ENCODE results near the gene PPM1H.

DNA sequence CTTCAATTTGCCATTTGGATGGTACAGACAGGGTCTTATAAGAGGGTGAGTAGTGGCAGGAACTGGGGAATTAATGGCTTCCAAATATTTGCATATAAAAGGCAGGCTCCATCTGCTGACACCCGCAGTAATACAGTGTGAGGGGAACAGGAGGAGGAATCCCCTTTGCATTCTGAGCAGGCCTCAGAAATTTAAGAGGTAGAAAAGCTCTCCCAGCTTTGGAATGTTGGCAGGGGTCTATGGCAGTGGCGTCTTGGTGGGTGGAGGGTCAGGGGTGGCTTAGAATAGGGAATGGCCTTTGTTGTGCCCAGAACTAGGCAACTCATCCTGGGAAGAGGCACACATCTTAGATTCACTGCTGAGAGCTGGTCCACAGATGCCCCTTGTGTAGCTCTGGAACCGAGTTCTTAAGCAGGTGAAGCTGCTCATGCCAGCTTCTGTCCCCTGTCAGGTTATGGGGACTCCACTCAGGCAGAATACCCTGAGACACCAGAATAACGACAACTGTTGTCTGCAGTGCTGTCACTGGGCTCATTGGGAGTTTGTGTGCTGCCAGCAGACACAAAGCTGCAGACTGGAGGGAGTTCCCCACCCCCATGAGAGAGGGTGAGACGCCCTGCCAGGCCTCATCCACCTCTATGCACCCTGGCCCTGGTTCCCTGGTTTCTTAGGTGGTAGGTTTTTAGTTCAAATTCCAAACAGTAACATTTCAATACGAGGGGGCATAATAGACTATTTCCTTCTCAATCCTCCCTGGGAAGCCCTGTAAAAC is 278.2 kb downstream of the PPM1H start:
- TF ChIP-seq TEAD4 (IDR thresholded peaks at IDR 0.05) (no peak), EP300 (IDR thresholded peaks at IDR 0.05; ENCODE audit: borderline replicate concordance) (no peak), YY1 (IDR thresholded peaks at IDR 0.05; ENCODE audit: low read depth) (no peak), CEBPB (IDR thresholded peaks at IDR 0.05) (no peak), ZBTB7A (IDR thresholded peaks at IDR 0.05; ENCODE audit: low read depth) (no peak)
- TF ChIP-seq, protein P1, sequence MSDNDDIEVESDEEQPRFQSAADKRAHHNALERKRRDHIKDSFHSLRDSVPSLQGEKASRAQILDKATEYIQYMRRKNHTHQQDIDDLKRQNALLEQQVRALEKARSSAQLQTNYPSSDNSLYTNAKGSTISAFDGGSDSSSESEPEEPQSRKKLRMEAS (IDR thresholded peaks at IDR 0.05), result no peak

Data from Ishikawa (cell line).